ENCODE measurements around the gene CCNY.

DNA sequence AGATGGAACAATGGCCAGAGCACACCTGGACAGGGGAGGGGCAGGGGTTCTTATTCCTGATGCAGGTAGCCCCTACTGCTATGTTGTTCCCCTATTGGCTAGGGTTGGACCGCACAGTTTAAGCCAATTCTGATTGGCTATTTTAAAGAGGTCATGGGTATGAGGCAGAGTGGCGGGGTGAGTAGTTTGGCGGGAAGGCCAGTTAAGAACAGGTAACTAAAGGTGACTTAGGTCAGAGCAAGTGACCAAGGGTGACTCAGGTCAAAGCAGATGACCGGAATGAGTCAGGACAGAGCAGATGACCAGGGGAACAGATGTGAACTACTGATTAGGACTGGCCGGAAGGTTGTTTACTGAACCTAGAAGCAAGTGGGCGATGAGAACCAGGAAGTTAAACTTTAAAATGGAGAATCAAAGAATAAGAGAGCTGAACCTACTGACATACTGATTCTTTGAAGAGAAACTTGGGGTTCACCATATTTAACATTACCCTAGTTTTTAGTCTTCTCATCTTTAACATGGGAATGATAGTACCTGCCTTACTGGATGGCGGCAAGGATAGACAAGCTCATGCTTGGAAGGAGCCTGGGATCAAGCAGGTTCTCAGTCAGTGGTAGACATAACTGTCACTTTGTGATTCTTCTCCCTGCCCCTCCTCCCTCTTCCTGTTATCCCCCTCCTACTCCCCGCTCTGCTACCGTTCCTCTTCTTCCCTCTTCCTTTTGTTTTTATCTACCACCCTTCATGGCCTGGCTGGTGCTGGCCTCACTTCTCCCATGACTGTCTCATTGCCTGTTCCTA lies 55.0 kb downstream of the CCNY start:
- TF ChIP-seq, protein P1, sequence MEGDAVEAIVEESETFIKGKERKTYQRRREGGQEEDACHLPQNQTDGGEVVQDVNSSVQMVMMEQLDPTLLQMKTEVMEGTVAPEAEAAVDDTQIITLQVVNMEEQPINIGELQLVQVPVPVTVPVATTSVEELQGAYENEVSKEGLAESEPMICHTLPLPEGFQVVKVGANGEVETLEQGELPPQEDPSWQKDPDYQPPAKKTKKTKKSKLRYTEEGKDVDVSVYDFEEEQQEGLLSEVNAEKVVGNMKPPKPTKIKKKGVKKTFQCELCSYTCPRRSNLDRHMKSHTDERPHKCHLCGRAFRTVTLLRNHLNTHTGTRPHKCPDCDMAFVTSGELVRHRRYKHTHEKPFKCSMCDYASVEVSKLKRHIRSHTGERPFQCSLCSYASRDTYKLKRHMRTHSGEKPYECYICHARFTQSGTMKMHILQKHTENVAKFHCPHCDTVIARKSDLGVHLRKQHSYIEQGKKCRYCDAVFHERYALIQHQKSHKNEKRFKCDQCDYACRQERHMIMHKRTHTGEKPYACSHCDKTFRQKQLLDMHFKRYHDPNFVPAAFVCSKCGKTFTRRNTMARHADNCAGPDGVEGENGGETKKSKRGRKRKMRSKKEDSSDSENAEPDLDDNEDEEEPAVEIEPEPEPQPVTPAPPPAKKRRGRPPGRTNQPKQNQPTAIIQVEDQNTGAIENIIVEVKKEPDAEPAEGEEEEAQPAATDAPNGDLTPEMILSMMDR (IDR thresholded peaks at IDR 0.05), result no peak
- no peak for TF ChIP-seq POLR2A (IDR thresholded peaks at IDR 0.05)

Data from lower leg skin (tissue), 3 donors.